ENCODE measurements around the gene GCK.

The GCK gene

DNA sequence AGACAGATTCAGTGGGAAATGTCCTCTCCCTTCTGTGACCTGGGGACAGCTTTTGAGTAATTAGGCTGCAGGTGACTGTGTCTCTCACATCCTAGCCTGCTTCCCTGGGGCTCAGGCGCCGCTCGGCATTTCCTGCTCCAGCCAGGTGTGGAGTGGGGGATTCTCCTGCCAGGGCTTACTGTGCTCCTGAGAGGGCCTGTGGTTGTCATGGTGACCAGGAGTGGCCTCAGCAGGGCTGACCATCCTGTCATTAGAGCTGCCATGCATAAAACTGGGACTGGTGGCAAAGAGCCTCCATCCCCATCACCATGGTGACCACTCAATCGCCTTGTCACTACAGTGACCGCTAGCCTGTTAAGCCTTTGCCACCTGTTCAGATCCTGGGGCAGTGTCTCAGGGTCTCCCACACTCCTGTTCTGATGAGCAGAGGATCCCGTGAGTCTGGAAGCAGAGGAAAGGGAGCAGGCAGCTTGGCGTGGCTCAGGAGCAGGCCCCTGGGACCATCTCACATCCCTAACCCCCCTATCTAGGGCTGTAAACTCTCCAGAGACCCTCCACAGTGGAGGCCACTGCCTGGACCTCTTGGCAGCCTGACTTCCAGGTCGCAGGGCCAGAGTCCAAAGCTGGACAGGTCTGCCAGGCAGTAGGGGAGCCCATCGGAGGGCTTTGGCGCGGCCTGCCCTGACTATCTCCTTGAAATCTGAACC, at the start of gene GCK:
TSS of gene GCK (minus strand) at position 154 of the 707 bp plus-strand sequence. CDS start 486 bp downstream, outside the sequence.
- no peak for DNase-seq

DNA sequence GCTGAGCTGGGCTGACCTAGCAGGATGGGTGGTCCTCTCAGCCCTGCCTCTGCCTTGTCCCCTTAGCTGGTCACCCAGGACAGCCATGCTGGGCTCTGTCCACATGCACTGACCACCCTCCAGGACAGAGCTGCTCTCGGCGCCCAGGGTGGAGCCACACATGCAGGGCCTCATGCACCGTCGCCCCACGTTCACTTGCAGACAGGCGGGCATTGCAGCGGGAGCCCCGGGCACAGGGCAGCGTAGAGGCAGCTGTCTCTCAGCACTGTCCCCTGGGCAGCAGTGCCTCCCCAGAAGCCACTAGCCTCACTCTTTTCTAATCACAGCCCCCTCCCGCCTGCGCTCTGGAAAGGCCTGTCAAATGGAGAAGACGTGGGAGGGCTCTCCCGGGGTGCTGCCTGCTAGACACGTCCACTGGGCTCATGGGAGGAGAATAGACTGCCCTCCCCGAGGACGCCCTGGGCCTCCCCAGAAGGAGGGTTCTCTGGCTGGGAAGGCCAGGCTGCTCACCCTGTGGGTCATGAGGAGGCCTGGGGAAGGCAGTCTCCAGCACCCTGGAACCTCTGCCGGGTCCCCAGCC, 49.0 kb upstream of the GCK start:
- no peak for DNase-seq

DNA sequence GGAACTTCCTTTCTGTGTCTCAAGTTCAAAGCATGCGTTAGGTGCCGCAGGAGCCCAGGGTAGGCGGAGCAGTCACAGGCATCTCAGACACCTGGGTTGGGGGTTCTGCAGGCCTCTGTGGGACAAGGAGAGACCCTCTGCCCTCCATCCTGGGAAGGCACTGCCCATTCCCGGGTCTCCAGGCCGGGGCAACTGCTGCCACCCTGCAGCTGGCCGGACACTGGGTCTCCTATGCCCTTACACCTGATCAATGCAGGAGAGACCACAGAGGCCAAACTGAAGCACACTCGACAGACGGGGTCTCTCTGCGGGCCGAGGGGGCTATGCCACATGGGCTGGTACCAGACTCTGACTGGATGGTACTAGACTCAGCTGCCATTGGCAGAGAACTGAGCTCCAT, 48.5 kb upstream of the GCK start:
- no peak for DNase-seq

DNA sequence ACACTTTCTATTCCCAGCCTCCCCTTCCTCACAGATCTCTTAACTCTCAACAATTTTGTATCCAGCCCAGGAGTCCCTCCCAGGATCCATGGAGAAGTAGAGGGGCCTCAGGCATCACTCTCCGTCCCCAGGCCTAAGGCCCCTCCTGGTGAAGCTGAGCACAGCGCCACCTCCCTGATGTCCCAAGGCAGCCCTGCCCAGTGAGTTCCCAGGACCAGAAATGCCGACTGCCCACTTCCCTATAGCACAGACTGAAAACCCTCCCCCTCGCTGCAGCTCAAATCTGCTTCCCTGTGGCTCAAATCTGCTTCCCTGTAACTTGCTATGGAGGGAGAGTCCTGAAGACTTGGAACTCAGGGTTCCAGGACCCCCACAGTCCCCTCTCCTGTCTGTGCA, 47.1 kb upstream of the GCK start:
- no peak for DNase-seq

DNA sequence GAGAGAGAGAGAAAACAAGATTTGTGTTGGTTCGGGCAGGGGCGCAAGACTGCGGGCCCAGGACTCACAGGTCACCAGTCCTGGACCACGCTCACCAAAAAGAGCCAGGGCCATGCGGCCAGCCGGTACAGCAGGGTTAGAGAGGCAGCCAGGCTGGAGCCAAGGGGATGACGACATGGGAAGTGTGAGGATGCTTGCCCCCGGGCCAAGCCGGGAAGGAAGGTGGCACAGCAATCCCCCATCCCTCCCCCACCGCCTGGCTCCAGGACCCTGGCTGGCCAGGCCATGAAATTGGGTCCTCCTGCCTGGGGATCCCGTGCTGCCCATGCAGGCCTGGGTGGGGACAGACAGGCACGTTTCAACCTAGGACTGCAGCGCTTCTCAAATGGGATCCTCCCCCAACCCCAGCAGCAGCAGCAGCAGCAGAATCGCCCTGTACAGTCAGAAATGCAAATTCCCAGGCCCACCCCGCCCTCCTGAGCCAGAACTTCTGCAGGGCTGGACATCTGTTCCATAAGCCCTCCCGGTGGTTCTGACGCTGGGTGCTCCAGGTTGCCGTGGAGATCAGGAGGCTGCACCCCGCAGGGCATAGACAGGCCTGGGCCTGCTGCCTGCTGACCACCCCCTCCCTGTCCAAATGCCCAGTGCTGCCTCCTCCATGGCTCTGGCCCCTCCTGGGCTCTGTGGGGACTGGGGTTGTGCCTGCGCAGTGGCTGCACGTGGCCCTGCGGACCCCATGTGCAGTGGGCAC, 46.5 kb upstream of the GCK start:
- no peak for DNase-seq

DNA sequence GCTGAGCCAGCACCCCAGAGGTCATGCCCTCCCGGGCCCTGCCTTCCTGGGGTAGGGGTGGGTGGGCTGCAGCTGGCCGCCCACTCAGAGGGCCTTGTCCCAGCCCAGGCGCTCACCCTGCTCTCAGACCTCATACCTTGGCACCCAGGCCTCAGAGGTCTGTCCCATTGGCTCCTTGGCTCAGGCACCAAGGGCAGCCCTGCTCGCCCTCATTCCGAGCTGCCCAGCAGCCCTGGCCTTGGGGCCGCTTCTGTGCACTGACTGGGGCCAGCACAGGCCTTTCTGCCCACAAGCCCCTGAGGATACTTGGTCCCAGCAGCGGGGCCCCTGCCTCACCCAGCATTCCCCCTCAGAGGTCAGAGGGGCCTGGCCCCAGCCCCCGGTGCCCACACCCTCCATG, 45.8 kb upstream of the GCK start:
- DNase-seq: no peak

DNA sequence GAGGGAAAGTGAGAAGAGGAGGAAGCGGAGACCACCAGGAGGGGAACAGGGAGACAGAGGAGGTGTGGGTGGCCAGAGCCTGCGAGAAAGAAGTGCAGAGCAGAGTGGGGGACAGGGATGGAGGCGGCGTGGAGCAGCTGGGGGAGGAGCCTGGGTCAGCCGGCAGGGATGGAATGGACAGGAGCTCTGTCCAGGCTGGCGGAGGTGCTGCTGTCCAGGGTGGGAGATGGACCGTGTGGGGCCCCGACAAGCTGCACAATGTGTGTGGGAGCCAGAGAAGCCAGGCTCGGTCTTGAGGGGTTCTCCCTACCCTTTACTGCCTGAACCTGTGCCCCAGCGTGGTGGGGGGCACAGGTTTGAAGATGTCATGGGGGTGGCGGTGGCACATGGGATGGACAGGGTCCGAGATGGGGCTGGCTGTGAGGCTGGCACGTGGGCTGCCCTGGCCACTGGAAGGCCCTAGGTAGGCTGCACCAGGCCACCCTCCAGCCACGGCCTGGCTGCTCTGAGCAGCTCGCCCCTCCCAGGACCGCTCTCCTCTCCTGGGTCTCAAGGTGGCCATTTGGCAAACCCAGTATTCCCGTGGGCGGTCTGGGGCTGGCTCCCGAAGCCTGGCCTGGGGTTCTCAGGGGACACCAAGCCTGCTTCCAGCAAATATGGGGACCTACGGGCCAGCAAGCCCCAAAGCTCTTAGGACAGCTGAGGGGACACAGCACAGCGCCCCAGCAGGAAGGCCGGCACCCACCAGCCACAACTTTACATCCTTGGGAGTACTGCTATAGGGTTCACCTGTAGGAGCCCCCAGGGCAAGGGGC, 43.9 kb upstream of the GCK start:
- DNase-seq: no peak

DNA sequence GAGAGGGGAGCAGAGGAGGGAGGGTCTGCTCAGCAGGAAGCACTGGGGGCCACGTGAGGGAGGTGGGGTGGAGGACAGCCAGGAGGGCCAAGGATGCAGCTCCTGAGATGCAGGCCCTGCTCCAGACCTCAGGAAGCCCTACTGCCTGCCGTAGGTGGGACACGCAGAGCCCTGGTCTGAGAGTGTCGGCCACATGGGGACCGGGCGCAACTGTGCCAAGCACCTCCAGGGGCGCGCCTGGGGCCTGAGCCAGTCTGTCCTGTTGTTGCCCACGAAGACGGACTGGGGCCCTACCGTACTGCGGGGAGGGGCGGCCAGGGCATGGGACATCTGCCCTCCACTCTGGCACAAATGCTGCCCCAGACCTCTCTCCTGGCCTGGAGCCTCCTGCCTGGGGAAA, 43.2 kb upstream of the GCK start:
- DNase-seq: no peak

DNA sequence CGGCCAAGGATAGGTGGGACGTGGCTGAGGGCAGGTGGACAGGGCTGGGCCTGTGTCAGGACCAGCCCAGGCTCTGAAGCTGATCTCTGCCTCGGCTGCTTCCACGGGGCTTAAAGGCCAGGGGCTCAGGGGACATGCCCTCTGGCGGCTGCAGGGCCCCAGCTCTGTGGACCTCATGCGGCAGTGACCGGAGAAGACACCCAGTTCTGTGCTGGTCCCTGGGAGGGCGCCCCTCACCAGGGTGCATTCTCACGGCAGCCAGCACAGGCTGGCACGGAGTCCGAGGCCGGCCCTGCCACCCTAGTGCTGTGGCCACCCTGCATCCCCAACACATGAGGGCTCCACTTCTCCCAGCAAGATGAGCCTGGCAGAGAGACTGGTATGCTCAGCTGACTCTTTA, 41.8 kb upstream of the GCK start:
- no peak for DNase-seq

DNA sequence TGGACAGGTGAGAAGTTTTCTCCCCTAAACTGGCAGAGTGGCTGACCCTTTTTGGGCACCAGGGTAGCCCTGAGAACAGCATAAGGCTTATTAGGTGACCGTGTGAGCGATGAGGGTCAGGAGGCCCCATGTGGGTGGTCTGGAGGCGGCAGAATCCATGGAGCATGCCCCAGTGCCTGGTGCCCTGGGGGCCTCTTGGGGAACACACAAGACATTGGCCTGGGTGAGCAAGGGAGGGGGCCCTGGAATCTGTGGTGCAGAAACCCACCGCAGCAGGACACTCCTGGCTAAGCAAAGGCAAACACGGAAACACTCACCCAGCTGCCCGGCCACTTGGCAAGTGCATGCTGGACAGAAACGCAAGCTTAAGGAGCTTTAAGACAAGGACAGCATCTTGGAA, 41.0 kb upstream of the GCK start:
- DNase-seq: no peak

DNA sequence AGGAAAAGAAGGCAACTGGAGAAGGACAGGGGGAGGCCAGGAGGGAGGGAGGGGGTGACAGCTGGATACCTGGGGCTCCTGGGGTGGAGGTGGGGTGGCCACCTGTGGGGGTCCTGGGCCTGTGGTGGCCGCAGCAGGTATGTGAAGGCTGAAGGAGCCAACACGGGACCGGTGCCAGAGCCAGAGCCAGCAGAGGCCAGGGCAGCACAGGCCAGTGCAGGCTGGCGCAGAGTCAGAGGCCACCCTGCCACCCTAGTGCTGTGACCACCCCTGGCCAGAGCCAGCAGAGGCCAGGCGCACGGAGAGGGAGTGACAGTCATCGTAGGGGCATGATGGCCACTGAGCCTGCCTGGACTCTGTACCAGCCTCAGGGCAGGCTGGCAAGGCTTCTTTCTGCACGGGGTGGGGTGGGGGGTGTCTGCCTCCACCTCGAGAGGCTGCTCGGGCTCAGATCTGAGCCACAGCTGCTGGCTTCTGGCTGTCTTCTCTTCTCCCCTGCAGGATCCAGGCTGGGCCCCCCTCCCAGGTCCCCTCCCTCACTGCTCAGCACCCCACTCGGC, 40.4 kb upstream of the GCK start:
- DNase-seq: no peak

DNA sequence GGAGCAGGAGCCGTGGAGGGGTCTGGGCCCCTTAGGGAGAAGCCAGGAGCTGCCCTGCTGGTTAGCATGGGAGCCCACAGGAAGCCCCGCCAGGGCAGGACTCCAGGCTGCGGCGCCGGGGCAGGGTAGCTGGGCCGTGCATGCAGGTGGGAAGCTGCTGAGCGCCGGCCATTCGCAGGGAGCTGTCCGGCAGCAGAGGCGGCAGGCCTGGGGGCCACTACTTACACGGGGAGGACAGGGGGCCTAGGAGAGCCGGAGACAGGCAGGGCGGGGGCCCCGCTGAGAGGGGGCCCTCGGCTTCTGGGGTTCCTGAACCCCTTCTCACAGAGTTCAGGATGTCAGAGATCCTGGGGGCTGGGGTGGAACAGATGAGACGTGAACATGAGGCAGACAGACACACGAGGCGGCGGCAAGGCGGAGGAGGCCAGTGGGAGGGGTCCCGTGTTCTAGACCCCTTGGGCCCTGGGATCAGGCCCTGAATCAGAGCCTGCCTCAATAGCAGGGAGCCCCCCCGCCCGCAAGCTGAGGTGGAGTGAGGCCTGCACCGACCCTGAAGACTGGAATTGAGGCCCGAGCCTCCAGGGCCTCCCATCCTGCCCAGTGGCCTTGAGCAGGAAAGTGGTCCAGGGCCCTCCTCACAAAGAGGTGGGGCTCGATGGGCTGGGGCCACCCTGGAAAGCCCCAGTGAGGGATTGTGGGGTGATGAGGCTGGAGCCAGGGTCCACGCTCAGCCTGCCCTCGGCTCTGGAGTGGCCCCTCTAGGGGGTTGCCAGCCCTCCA, 39.5 kb upstream of the GCK start:
- no peak for DNase-seq

DNA sequence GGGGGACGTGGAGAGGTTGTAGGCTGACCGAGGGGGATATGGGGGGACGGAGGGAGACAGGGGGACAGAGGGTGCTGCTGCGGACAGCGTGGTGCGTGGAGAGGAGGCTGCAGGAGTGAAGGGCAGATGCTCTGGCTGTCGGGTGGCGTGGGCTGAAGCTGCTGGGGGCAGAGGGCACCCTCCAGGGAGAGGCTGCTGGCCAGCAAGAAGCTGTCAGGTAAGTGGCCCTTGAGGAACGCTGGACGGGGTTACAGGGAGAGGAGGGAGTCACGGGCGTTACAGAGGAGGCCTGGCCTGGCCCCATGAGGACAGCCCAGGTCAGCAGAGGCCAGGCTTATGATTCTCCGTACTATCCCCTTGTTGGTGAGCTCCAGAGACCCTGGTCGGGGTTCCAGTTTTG, 38.7 kb upstream of the GCK start:
- no peak for DNase-seq

DNA sequence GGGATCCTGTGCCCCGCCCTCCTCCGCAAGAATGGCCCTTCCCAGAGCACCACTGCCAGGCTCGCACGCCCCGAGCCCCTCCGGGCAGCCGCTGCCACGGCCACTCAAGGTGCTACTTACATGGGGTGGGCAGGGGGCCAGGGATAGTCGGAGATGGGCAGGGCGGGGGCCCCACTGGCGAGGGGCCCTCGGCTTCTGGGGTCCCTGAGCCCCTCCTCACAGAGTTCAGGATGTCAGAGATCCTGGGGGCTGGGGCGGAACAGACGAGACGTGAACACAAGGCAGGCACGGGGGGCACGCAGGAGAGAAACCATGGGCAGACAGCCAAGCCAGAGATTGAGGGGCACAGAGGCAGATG, 37.1 kb upstream of the GCK start:
- no peak for DNase-seq

DNA sequence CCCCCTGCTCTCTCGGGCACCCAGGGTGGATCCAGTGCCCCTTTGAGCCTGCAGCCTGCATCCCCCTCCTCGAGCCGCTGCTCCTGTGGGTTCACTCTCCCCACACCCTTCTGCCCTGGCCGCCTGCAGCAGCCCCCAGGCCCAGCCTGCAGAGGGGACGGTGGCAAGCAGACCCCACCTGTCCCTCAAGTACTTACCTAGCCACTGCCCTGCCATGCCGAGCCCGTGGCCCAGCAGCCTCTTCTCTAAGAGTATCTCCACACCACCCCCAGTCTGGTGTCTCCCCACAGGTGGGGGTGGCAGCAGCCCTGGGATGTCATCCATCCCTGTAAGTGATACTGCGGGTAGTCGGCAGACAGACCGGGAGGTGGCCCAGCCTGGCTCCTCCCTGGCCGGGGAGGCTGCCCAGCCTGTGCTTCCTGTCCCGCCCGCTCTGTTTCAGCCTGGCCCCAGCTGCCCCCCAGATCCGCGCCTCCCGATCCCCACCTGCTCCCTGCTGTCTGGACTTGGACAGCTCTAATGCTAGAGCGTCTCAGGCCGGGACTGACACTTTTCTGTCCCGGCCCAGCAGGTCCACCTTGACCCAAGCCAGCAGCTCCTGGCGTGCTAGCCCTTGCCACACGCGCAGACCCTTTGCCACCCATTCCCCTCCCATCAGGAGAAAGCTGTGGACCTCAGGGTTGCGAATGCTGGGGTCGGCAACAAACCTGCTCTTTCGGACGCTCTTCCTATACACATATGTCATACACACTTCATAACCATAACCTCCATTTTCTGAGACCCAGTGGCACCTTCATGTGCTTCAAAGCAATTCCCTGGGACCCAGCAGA, 36.5 kb upstream of the GCK start:
- DNase-seq: no peak

DNA sequence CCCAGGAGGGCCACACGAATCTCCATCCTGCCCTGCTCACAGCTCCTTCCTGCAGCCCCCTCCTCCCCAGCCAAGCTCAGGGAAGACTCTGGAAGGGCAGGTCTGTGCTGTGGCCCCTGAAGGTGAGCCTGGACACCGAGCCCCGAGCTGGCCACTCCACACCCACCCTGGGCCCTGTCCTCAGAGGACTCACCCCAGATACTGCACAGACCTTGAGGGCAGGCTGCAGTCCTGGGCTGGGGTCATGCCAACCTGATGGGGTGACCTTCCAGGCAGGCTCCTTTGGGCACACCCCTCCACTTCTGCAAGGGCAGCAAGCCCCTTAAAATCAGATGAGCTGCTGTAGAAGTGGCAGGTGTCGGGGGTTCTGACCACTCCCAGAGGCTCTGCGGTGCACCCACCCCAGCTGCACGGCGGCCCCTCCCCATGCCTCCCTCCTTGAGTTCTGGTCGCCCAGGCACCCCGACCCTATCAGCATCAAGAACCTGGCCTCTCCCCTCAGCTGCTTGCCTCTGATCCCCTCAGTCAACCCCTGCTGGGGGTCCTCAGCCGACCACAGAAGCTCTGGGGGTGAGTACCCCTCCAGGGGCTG, 35.8 kb upstream of the GCK start:
- DNase-seq: no peak

DNA sequence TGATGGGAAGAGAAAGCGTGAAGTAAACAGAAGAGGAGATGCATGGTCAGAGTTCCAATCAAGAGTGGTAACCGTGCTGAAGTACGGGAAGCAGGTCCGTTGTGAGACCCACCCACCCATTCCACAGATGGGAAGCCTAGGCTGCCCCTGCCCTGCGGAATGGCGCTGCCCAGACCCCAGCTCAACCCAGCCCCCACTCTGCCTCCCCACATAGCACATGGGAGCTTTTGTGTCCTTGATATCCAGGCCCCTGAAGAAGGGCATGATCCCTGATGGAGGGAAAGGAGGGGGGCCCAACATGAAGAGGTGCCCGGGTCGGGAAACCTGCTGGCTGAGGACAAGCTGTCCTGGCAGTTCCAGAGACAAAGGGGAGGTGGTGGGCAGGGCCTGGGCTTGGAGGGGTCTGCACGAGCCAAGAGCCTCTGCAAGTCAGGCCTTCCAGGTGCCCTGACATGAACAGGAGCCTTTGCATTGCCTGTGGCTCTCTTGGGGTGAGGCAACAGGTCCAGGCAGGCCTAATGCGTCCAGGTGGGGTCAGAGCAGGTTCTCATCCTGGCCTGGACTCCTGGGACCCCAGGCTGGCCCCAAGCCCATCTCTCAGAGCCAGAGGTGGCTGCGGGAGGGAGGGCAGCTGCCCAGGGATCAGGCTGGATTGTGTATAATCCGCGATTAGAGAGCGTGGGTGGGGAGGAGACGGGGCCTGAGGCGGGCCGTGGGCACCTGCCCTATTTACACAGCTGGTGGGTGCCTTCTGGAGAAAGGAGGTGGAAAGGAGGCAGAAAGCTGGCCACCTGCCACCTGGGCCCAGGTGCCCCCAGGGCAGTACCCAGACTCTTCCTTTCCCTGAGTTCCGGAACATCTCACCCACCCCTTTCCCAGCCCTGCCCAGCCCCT, 35.1 kb upstream of the GCK start:
- no peak for DNase-seq

DNA sequence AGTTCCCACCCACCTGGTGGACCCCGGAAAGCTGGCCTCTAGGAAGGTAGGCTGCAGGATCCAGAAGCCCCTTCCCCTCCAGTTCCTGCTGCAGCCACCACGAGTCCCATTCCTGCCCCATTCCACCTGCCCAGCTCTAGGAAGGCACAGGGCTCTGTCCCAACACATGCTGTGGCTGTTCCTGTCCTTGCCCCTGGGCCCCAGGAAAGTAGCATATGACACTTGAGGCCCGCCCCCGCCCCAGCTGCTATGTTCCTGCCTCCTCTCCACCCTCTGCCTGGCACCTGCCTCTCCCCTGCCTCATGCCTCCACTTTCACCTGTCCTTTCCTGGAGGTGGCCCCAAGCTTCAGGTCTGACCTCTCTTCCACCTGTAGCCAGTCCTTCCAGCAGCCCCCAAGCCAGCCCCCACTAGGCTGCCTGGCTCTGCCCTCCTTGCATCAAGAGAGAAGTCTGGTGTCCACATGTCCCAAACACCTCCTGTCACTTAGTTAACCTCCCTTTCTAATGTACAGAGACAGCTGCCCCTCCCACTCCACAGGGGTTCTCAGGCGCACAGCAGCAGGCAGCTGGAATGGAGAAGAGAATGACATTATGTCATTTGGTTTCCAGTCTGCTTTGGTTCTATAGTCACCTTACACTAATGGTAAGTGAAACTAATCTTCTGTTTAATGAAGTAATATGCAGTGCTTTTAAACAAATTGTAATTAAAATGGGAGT, 34.3 kb upstream of the GCK start:
- DNase-seq: no peak

DNA sequence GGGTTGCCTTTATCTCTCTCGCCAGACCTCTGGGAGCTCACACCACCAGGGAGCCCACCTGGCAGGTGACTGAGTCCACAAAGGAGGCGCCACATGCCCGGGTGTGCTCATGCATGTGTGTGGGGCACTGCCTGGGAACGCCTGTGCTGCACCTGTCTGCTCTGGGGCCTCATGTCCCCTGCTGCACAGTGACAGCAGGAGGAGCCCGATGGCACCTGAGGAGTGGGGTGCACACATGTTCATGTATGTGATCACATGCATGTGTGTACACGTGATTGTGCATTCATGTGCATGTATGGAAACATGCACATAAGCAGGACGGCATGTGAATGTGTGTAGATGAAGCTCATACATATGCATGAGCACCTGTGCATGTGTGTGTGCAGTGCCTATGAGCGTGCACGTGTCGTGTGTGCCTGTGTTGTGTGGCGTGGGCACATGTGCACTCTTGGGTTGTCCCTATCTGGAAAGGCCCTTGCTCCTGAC, 33.6 kb upstream of the GCK start:
- no peak for DNase-seq
